GM21717 (cell line): ENCODE data around the gene RTKN.
A peak's percentile ranks its signal among the peaks of the same experiment; 100 is the strongest.
"Not testable (repeated sequence)": the region's sequence is repeated elsewhere in the genome, so short reads cannot be mapped to it uniquely, and the experiment has no call there.

Experiments used
- ATAC-seq: cut with Tn5 transposase; IDR thresholded peaks from one replicate; pipeline ENCODE4 v1.9.1; 2021; ENCODE audit warnings: mild to moderate bottlenecking, moderate library complexity; ENCODE audit not compliant: unreplicated experiment

The RTKN gene

DNA sequence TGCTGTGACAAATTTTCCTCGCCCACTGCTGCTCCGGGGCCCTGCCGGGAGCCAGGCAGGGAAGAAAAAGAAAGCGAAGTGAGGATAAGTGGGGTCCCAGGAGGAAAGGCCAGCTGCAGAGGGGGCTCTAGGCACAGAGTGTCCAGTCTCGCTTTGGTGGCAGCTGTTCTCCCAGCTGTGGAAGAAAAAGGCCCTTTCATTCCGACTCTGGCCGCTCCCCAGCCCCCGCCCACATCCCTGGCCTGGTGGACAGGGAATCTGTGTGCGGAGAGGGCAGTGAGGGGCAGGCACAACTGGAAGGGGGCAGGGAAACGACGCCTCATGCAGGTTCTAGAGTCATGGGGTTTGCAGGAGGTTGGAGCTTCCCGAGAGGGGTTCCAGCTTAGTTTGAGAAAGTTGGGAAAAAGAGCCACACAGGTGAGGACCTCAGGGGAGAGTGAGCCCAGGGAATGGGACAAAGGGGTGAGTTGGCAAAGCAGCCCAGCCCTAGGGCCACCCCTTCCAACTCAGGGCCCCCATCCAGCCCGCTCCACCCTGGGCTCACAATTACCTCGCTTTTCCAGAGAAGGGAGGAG is 1.8 kb downstream of the RTKN start:
- no peak for ATAC-seq

DNA sequence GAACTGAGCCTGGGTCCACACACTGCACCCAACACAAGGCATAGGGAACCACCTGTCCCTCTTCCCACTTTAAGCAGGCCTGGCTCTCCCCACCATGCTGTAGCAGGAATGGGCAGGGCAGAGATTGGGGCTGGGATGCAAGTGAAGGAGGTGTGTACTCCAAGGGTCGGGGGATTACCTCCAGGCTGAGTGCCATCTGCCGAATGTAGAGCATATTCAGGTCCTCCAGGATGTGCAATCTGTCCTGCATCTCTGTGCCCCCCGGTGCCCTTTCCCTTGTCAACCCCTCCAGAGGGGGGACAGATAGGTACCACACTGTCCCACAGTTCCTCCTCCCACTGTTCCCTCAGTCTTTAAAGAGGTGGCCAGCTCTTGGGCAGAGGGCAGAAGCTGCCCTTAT is 2.4 kb downstream of the RTKN start:
- ATAC-seq = no peak

DNA sequence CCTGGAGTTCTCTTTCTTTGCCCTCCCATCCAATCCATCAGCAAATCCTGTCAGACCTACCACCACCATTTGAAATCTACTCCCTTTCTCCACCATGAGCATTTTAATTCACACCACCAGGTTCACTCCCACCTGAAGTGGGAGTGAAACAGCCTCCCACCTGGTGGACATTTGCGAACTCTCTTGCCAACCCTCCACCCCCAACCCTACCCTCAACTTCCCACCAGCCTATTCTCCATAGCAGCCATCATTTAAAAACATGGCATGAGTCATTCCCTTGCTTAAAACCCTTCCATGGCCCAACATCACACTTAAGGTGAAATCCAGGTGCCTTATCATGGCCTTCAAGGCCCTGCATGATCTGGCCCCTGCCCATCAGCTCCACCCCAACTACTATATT is 3.5 kb downstream of the RTKN start:
- ATAC-seq = no peak

GRCh38 chr2:74436848-74437695 is 4.7 kb downstream of the RTKN start:
- no peak for ATAC-seq

GRCh38 chr2:74436111-74436805 is 5.5 kb downstream of the RTKN start:
- ATAC-seq = no peak

- ATAC-seq = no peak
Measured at GRCh38 chr2:74430502-74430901, 11.2 kb downstream of the RTKN start.

GRCh38 chr2:74429487-74430451 is 12.0 kb downstream of the RTKN start:
- ATAC-seq = no peak

- no peak for ATAC-seq
Measured at GRCh38 chr2:74428675-74429074, 13.1 kb downstream of the RTKN start.

DNA sequence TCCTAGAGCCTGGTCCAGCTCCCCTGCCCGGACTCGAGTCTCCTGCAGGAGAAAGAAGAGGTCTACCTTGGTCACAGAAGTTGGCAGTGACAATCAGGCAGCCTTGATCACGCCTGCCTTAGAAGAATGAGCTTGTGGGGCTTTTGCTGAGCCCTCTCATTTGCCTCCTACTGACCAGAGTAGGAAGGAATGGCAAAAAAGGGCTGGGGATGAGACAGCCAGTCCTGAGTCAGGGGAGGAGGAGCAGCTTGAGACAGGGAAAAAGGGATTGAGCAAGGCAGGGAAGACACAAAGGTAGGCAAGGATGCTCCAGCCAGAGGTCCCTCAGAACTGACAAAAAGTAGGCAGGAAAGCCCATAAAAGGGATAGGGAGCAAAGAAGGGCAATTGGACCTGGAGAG is 14.2 kb downstream of the RTKN start:
- no peak for ATAC-seq

DNA sequence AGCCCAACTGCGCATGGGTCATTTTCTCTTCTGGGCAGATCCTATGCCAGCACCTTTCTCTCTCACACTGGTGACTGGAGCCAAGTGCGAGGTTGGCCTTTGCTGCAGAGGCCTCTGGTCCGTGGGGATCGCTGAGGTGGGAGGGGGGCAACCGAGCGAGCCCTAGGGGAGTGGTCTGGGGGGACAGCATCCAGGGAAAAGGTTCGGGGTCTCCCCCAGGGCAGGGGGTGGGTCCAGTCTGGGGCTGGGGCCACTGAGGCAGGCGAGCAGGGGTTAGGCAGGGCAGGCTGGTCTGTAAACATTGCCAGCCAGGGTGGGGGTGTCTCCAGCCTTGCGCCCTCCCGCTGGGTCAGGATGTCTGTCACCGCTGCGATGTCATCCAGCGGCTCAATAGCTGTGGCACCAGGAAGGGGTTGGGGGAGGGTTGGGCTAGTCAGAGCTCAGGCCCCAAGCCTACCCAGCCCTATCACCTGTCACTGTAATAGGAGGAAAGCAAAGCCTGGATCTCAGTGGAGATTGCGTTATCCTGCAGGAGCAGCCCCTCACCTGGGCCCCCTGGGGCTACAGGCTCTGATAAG is 15.5 kb downstream of the RTKN start:
- no peak for ATAC-seq

DNA sequence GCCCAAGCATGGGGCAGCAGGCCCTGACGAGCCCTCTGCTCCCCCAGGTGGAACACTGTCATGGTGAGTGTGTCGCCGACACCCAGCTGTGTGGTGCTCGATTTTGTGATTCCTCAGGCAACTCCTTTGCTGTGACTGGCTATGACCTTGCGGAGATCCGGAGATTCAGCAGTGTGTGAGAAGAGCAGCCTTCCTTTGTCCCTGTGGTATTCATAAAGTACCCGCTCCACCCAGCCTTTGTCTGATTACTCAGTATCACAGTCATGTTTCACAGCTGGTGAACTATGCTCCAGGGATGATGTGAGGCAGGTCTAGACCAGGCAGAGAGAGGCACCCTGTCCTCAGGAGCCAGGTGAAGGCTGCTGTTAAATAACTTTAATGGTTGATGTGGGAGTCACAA is 16.2 kb downstream of the RTKN start:
- no peak for ATAC-seq

DNA sequence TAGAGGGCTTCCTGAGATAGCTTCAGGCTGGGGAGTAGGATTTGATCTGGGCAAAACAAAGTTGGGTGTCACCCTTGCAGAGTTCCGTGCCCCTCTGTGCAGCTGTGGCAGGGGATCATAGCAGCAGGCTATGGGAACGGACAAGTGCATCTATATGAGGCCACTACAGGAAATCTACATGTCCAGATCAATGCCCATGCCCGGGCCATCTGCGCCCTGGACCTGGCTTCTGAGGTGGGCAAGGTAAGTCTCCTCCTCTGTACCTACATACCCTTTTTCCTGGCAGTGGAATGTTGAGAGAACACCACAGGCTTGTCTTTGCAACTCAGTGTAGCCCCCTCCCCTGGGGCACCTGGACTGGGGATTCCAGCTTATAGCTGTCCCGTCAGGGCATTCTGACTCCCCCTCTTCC is 16.7 kb downstream of the RTKN start:
- no peak for ATAC-seq

DNA sequence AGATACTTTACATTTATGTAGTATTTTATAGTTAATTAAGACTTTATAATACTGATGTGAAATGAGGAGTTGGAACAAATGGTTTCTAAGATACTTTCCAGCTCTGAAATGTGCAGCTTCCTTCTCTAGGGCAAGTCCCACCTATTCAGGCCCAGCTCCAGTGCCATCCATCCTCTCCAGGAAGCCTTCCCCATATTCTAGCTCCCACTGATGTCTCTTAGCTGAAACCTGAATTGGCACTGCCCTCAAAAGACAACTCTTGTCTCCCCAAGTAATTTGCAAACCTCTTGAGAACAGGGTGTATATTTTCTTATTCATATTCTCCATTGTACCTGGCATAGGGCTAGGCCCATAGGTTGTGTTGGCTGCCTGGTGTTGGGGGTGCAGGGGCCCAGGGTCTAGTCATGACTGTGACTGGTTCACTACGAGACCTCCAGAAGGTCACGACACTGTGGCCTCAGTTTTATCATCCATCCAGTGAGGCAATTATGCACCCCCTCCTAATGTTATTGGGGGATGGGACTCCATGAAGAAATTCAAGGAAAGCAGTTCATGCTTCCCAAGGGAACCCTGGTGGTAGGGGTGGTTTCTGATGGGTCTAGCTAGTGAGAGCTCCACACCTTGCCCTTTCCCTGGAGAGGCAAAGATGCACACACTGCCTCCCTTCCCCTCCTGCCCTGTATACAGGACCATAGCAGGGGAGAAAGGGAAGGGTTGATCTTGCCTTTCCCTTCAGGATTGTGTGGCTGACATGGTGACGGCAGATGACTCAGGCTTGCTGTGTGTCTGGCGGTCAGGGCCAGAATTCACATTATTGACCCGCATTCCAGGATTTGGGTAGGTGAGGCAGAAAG is 17.4 kb downstream of the RTKN start:
- ATAC-seq = no peak

GRCh38 chr2:74423231-74424095 is 18.3 kb downstream of the RTKN start:
- no peak for ATAC-seq

- peak; percentile 89 for ATAC-seq
Measured at GRCh38 chr2:74421221-74421870, 20.4 kb downstream of the RTKN start, which contains the start of the genes C2orf81 and WDR54. C2orf81 (minus strand) TSS chr2:74421619; CDS start chr2:74421560, 59 bp downstream. WDR54 (plus strand) TSS chr2:74421730; CDS start chr2:74422154, 424 bp downstream.

GRCh38 chr2:74420443-74421103 is 21.2 kb downstream of the RTKN start:
- ATAC-seq = not testable (repeated sequence)

- no peak for ATAC-seq
Measured at GRCh38 chr2:74420006-74420405, 21.7 kb downstream of the RTKN start.
